Psoas muscle (tissue), 8 donors: ENCODE measurements around the gene SCNN1B. TPM values are rescaled to one million over a fixed set of nuclear protein-coding genes. Genes with fewer than 3 reads are reported as not detected.

Source experiments
- ATAC-seq, 4 donors: fragments of 200-7000 bp; cut with Tn5 transposase; one replicate each; pipeline ENCODE4 v1.9.1; 2020; ENCODE audit warnings: moderate library complexity in 3 of 4, mild to moderate bottlenecking in 2 of 4
- DNase-seq, 2 donors: peaks; one replicate each; pipeline ENCODE4 v3.0.0-alpha.2; 2020
- H3K27ac ChIP-seq: fragments of 200-600 bp; one replicate; pipeline ENCODE4 v1.8.0; 2022
- H3K27me3 ChIP-seq, 3 donors: fragments of 200-600 bp in 1 of 3; one replicate each; pipeline versions ENCODE4 v1.6.1 to v1.8.0; 2013 to 2022; ENCODE audit warnings: low read length in 2 of 3, mild to moderate bottlenecking in 2 of 3, moderate library complexity in 1 of 3; ENCODE audit not compliant: insufficient read depth in 3 of 3
- H3K36me3 ChIP-seq, 2 donors: fragments of 200-600 bp in 1 of 2; one replicate each; pipeline versions ENCODE4 v1.6.1 to v1.8.0; 2013 to 2022; ENCODE audit warnings: low read depth in 1 of 2, mild to moderate bottlenecking in 1 of 2, moderate library complexity in 1 of 2; ENCODE audit not compliant: insufficient read depth in 1 of 2
- H3K4me1 ChIP-seq: fragments of 200-600 bp; one replicate; pipeline ENCODE4 v1.8.0; 2022
- H3K4me3 ChIP-seq: fragments of 200-600 bp; one replicate; pipeline ENCODE4 v1.8.0; 2022; ENCODE audit warnings: mild to moderate bottlenecking
- H3K9me3 ChIP-seq: fragments of 200-600 bp; one replicate; pipeline ENCODE4 v1.8.0; 2022
- WGBS, 3 donors: extraction: QIAGEN DNeasy Blood & Tissue Kit; methylation state at CpG; one replicate each; pipeline versions ENCODE4 v1.1.6 to v1.1.7; 2013; 5-methylcytosine and 5-hydroxymethylcytosine counted together
- intact Hi-C, 2 donors: fragments of 100-400 bp; cut with DNase I; formaldehyde crosslinking; loops; one replicate each; pipeline versions ENCODE4 v1.11.0 to v1.14.2; 2022
- polyA plus RNA-seq, 3 donors: library from polyadenylated mRNA; stranded (reverse); fragments of 200-250 nt; gene quantifications; one replicate each; pipeline ENCODE4 v1.2.3, GENCODE V29; 2013
- total RNA-seq, 4 donors: library from RNA; stranded (reverse); fragmentation: NEBNext Ultra II Directional in 2 of 4; extraction: Animal tissue kit (Norgen Biotek cat#: 25700) in 2 of 4; gene quantifications; one replicate each; pipeline versions ENCODE4 v1.2.1 to v1.2.4, GENCODE V29; 2021 to 2023
- TF ChIP-seq, protein P1 (sequence below): fragments of 200-600 bp; IDR thresholded peaks from one replicate; pipeline ENCODE4 v1.8.0; 2022; ENCODE audit warnings: antibody characterized with exemption
- donor health status: healthy with polysubstance abuse.
- donor health status: DM: no; HTN: no; CAD: no; lungs with moderate emphysema.
- donor health status: Bipolar disorder and iron deficiency.
- donor health status: healthy.
- donor health status: DM: yes; HTN: yes; CAD: no.
- donor health status: DM: no; HTN: no; CAD: no.
- donor health status: DM: no; HTN: no; CAD: no.
- donor health status: DM: yes; HTN: yes; CAD: no.

Gene SCNN1B
- total and polyA plus RNA-seq, 7 donors, result 0.10 to 0.76 (median 0.51) TPM

DNA sequence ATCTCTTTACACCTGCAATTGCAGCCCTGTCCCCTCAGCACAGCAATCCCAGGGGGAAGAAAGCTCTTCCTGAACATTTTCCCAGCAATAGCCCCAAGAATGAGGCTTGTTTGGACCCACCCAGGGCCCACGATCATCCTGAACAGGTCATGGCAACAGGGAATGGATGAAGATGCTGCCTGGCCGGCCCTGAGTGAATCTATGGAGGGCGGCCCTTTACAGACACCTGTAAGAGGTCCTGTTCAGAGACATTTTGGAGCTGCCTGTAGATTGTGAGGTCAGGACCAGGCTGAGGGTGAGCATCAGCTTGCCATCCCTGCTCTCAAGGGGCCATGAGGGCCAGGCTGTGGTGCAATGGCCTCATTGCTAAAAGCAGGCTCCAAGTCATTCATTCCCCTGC, 81.8 kb downstream of the SCNN1B start:
- TF ChIP-seq, protein P1, sequence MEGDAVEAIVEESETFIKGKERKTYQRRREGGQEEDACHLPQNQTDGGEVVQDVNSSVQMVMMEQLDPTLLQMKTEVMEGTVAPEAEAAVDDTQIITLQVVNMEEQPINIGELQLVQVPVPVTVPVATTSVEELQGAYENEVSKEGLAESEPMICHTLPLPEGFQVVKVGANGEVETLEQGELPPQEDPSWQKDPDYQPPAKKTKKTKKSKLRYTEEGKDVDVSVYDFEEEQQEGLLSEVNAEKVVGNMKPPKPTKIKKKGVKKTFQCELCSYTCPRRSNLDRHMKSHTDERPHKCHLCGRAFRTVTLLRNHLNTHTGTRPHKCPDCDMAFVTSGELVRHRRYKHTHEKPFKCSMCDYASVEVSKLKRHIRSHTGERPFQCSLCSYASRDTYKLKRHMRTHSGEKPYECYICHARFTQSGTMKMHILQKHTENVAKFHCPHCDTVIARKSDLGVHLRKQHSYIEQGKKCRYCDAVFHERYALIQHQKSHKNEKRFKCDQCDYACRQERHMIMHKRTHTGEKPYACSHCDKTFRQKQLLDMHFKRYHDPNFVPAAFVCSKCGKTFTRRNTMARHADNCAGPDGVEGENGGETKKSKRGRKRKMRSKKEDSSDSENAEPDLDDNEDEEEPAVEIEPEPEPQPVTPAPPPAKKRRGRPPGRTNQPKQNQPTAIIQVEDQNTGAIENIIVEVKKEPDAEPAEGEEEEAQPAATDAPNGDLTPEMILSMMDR, result no peak
- ATAC-seq (no peak), DNase-seq (no peak)
- 85 to 91% (median 90%) methylated on average over 3 of the region's 3 CpGs for WGBS, 3 donors
- H3K4me1 ChIP-seq, result no peaks in the 10 kb centered on the region
- no peaks in the 10 kb centered on the region for H3K27me3 ChIP-seq
- intact Hi-C loops, result no loop called here
- H3K36me3 ChIP-seq, result peaks cover 0 to 16% of the 10 kb centered on the region in 2 donors
- H3K4me3 ChIP-seq, result no peak overlapping the region
- H3K9me3 ChIP-seq, result no peaks in the 10 kb centered on the region
- H3K27ac ChIP-seq, result no peak overlapping the region

DNA sequence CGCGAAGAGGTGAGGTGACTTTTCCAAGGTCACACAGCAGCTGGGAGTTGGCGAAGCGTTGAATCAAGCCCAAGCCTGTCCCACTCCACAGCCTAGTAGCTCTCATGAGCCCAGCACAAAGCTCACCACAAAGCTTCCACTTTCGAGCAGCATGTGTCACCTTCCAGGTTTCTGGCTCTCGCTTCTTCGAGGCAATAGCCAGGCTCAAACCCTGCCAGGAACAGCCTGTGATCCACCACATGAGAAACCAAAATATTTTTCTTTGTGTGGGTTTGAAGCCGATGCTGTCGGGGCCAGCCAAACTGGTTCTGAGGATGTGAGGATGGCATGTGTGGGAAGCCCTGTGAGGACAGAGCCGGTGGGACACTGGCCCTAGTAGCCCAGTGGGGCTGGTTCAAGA, 82.8 kb downstream of the SCNN1B start:
- peaks cover 0 to 24% of the 10 kb centered on the region in 2 donors for H3K36me3 ChIP-seq
- peak in 3 of 4 donors; percentile 15 to 58 (median 56) for ATAC-seq
- H3K4me1 ChIP-seq, result no peaks in the 10 kb centered on the region
- no peaks in the 10 kb centered on the region for H3K9me3 ChIP-seq
- intact Hi-C loops, result no loop called here
- no peak overlapping the region for H3K4me3 ChIP-seq
- TF ChIP-seq, protein P1, result no peak
- WGBS, 3 donors, result 61 to 87% (median 78%) methylated on average over 10 of the region's 10 CpGs
- H3K27ac ChIP-seq, result no peak overlapping the region
- DNase-seq, result no peak
- no peaks in the 10 kb centered on the region for H3K27me3 ChIP-seq

DNA sequence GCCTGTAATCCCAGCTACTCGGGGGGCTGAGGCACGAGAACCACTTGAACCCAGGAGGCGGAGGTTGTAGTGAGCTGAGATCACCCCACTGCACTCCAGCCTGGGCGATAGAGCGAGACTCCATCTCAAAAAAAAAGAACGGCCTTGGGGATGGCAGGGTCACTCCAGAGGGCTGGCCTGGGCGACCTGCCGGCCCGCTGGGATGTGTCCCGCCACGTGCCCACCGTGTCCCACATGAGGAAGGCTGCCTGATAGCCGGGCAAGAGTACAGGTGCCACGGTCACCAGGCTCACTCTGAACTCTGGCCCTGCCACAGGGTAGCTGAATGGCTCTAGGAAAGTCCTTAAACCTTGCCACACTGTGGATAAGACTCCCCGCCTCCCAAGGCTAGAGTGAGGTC, 83.3 kb downstream of the SCNN1B start:
- intact Hi-C loops, result no loop called here
- H3K4me3 ChIP-seq, result no peak overlapping the region
- H3K9me3 ChIP-seq, result no peaks in the 10 kb centered on the region
- no peaks in the 10 kb centered on the region for H3K27me3 ChIP-seq
- H3K36me3 ChIP-seq, result peaks cover 0 to 30% of the 10 kb centered on the region in 2 donors
- TF ChIP-seq, protein P1, result no peak
- WGBS, 3 donors, result 87 to 92% (median 90%) methylated on average over 15 of the region's 15 CpGs
- no peak overlapping the region for H3K27ac ChIP-seq
- no peaks in the 10 kb centered on the region for H3K4me1 ChIP-seq
- ATAC-seq (no peak), DNase-seq (no peak)

DNA sequence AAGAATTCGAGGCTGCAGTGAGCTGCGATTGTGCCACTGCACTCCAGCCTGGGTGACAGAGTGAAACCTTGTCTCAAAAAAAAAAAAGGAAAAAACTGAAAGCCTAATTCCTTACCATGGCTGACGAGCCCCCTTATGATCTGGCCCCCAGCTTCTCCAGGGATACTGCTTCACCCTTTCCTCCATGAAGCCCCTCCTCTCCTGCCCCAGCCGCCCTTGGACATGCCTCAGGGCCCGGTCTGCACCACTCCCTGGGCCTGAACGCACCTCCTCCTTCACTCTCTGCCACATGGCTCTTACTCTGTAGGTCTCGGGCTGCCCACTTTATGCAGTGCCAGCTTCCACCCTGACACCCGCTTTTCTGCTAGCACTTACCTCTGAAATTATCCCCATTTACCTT, 85.6 kb downstream of the SCNN1B start:
- Histone ChIP-seq H3K9me3 (no peaks in the 10 kb centered on the region), H3K27ac (no peak overlapping the region), H3K27me3 (no peaks in the 10 kb centered on the region), H3K36me3 (peaks cover 0 to 50% of the 10 kb centered on the region in 2 donors), H3K4me3 (no peak overlapping the region), H3K4me1 (no peaks in the 10 kb centered on the region)
- WGBS, 3 donors, result 91 to 94% (median 92%) methylated on average over 8 of the region's 8 CpGs
- intact Hi-C loops, result no loop called here
- no peak for DNase-seq
- TF ChIP-seq, protein P1, result no peak
- no peak for ATAC-seq

DNA sequence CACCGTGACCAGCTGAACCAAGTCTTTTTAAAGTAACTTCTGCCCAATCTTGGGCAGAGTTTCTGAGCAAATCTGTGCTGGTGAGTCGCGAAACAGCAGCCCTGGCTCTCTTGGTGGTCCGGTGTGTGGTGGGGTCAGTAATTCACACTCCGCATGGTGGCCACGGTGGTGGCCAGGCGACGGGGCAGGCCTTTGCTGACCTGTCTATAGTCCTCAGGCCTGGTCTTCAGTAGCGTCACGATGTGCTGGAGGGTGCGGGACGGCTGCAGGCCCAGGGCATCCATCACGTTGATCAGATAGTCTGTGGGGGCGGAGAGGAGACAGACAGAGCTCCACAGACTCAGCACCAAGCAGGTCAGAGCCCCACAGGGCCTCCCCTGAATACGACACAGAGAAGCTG, 86.7 kb downstream of the SCNN1B start:
- ATAC-seq (no peak), DNase-seq (no peak)
- peaks cover 9% of the 10 kb centered on the region for H3K4me1 ChIP-seq
- no peaks in the 10 kb centered on the region for H3K9me3 ChIP-seq
- H3K4me3 ChIP-seq, result no peak overlapping the region
- no peaks in the 10 kb centered on the region for H3K27me3 ChIP-seq
- intact Hi-C loops, result no loop called here
- H3K36me3 ChIP-seq, result peaks cover 0 to 53% of the 10 kb centered on the region in 2 donors
- WGBS, 3 donors, result 91 to 93% (median 91%) methylated on average over 15 of the region's 15 CpGs
- no peak overlapping the region for H3K27ac ChIP-seq
- TF ChIP-seq, protein P1, result no peak
